Erythroblast (primary cell): ENCODE results near the gene LDLRAD4.

Experiments
- GATA1 ChIP-seq: IDR thresholded peaks from 2 replicates; pipeline ENCODE4 v1.6.1; 2011; ENCODE audit warnings: low read depth, mild to moderate bottlenecking, control low read depth, low read length, moderate library complexity
- POLR2A ChIP-seq: IDR thresholded peaks from 2 replicates; pipeline ENCODE4 v1.6.1; 2011; ENCODE audit warnings: mild to moderate bottlenecking, low read length

GRCh38 chr18:13269013-13269280 lies 50.4 kb downstream of the LDLRAD4 start:
- no peak for TF ChIP-seq POLR2A
- TF ChIP-seq GATA1, result no peak
